Activated naive CD8-positive, alpha-beta T cell treated with anti-CD3 and anti-CD28 coated beads for 36 hours (primary cell): Measurements from ENCODE around the gene ASH1L. TPM values are rescaled to one million over a fixed set of nuclear protein-coding genes. Genes with fewer than 3 reads are reported as not detected.

Source experiments
- DNase-seq: peaks from one replicate; pipeline ENCODE4 v3.0.0; 2021
- H3K27ac Mint-ChIP-seq: one replicate; pipeline ENCODE4 v1.8.0; 2022; ENCODE audit warnings: mild to moderate bottlenecking, moderate library complexity, mixed read lengths
- H3K27me3 Mint-ChIP-seq: one replicate; pipeline ENCODE4 v1.8.0; 2022; ENCODE audit warnings: mild to moderate bottlenecking, mixed read lengths
- H3K36me3 Mint-ChIP-seq: one replicate; pipeline ENCODE4 v1.8.0; 2021; ENCODE audit warnings: mild to moderate bottlenecking, mixed read lengths
- H3K4me1 Mint-ChIP-seq: one replicate; pipeline ENCODE4 v1.8.0; 2021; ENCODE audit warnings: mixed read lengths
- H3K4me3 Mint-ChIP-seq: one replicate; pipeline ENCODE4 v1.8.0; 2022; ENCODE audit warnings: mild to moderate bottlenecking, moderate library complexity, mixed read lengths
- H3K9me3 Mint-ChIP-seq: one replicate; pipeline ENCODE4 v1.8.0; 2022; ENCODE audit warnings: mixed read lengths
- total RNA-seq, 2 experiments: library from RNA; stranded (reverse); gene quantifications; one replicate each; pipeline ENCODE4 v1.2.3, GENCODE V29; 2021

Gene ASH1L
- total RNA-seq, 2 experiments from 2014 or later = 17.6 to 18.9 TPM

DNA sequence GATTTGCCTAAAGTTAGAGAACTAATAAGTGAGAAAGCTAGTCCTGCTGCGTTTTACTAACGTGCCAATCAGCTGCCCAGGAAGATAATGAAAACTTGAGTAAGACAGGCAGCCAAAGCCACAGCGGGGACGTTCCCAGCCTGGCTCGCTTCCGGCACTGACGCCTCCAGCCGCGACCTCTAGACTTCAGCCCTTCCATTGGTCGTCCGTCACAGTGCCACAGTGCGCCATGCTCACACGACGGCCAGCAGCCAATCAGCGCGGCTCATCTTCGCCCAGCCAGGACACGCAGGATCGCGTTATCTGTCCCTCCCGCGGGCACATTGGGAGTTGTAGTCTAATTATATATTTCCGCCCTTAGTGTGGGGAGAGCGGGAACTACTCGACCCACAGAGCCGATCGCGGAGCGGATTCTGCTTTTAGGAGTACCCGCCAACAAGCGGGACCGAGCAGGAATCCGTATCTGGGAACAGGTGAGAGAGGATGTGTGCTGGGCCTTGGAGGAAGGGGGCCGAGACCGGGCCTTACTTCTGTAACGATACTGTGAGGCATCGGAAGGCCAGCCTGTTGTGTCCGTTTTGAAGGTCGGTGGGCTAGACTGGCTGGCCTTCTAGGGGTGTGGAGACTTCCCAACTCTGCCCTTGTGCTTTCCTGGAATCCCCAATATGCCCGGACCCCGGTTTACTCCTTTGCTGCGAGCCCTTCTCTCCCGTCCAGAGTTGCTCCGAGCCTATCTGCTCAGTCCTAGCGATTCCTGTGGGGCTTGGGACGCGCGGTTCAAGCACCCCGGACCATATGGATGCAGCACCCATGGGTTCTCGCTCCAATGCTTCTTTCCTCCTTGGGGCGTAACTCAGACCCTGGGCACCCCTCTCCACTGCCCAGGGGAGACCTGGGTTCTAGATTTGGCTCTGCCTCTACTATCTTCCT lies 253.8 kb downstream of the ASH1L start, which contains the start of gene FDPS:
Gene FDPS, plus strand, starts transcription at position 374 of the 930 bp plus-strand sequence. CDS start 924 bp downstream, outside the sequence.
- peak; percentile 98 for DNase-seq
- H3K36me3 Mint-ChIP-seq = peaks cover 43% of the 10 kb centered on the region
- peak within 1 kb of the TSS; percentile 99 for H3K27ac Mint-ChIP-seq
- peaks cover 28% of the 10 kb centered on the region for H3K4me1 Mint-ChIP-seq
- H3K9me3 Mint-ChIP-seq = no peaks in the 10 kb centered on the region
- H3K27me3 Mint-ChIP-seq = no peaks in the 10 kb centered on the region
- H3K4me3 Mint-ChIP-seq = peak within 1 kb of the TSS; percentile 95

DNA sequence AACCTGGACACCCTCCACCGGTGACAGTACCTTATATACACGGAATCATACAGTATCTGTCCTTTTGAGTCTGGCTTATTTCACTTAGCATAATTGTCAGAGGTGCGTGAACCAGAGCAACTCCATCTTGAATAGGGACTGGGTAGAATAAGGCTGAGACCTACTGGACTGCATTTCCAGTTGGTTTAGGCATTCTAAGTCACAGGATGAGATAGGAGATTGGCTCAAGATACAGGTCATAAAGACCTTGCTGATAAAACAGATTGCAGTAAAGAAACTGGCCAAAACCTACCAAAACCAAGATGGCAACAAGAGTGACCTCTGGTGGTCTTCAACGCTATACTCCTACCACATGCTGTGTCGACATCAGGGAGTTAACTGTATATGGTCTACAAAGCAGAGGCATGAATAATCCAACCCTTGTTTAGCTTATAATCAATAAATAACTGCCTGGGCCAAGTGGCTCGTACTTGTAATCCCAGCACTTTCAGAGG lies 255.3 kb downstream of the ASH1L start:
- Mint-ChIP-seq H3K36me3 (peaks cover 32% of the 10 kb centered on the region), H3K27ac (peak overlapping the region; percentile 99), H3K27me3 (peaks cover 4% of the 10 kb centered on the region), H3K9me3 (no peaks in the 10 kb centered on the region), H3K4me3 (peak overlapping the region; percentile 95), H3K4me1 (peaks cover 27% of the 10 kb centered on the region)
- no peak for DNase-seq

DNA sequence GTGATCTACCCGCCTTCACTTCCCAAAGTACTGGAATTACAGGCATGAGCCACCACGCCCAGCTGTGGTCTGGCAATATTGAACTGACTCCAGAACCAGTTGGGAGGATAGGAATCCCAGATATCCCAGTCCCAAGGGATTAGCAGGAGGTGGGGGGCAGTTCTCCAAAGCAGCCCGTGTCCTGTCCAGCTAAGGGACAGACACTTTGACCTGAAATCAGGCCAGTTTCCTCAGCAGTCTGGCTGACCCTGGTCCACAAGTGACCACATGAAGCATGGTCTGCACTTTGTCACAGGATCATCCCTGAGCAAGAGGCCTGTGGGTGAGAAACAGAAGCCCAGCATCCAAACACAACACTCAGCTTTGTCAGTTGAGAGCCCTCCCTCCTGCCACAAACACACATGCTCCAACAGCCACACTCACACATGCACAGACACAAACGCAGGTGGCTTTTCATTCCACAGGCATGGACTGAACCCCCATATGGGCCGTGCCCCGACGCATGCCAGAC lies 256.7 kb downstream of the ASH1L start:
- Mint-ChIP-seq H3K4me1 (peaks cover 18% of the 10 kb centered on the region), H3K4me3 (no peak overlapping the region), H3K36me3 (peaks cover 20% of the 10 kb centered on the region), H3K27me3 (peaks cover 4% of the 10 kb centered on the region), H3K27ac (no peak overlapping the region), H3K9me3 (no peaks in the 10 kb centered on the region)
- no peak for DNase-seq

DNA sequence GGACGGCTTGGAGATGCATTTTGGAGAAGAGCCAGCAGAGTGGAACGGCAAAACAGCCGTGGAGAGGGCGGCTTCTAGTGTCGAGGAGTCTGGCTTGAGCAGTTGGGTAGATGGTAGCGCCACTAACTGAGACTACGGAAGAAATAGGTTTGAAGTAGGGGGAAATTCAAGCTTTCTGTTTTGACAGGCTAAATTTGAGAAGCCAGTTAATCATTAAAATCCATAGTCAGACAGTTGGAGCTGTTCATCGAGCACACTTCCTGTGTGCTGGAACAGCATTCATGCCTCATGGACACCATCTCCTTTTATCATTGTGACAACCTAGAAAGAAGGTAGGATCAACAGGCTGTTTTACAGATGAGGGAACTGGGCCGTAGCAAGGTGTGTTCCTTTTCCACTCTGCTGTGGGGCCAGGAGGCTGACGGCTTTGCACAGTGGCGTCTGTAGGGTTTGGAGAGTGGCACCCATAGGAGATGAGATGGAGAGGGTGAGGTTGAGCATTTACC lies 258.0 kb downstream of the ASH1L start:
- Mint-ChIP-seq H3K27me3 (peaks cover 4% of the 10 kb centered on the region), H3K27ac (no peak overlapping the region)

DNA sequence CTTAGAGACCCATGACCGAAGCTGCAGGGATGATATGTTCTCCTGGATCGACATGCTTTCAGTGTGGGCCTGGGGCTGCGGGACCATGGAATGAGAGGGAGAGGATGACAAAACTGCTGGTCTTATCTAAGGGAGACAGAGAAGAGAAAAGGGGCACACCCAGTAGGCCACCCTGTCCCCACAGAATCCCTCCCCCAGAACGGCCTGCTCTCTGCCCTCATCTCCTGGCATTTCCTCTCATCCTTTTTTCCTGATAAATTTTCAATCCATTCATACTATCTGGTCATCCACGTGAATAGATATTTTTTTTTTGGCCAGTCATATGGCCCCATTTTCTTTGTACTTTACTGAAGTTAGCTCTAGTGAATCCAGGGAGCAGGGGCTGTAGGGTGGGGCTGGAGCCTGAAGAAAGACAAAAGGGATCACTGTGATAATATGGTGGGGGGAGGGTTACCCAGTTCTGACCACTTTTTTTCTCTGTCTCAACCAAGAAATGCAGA lies 261.2 kb downstream of the ASH1L start, which contains the start of gene PKLR:
Gene PKLR, minus strand, starts transcription at position 97 of the 500 bp plus-strand sequence. Its CDS starts 43 bp downstream, at position 54.
- H3K4me3 Mint-ChIP-seq = no peak within 1 kb of the TSS
- H3K27ac Mint-ChIP-seq = no peak within 1 kb of the TSS
- DNase-seq = no peak
- H3K4me1 Mint-ChIP-seq = no peaks in the 10 kb centered on the region
- H3K27me3 Mint-ChIP-seq = peaks cover 22% of the 10 kb centered on the region
- H3K9me3 Mint-ChIP-seq = no peaks in the 10 kb centered on the region
- H3K36me3 Mint-ChIP-seq = no peaks in the 10 kb centered on the region

More for the DNA sequence above, 258.0 kb downstream of the ASH1L start:
- no peak overlapping the region for H3K4me3 Mint-ChIP-seq
- no peak for DNase-seq
- peaks cover 6% of the 10 kb centered on the region for H3K36me3 Mint-ChIP-seq
- no peaks in the 10 kb centered on the region for H3K9me3 Mint-ChIP-seq
- peaks cover 8% of the 10 kb centered on the region for H3K4me1 Mint-ChIP-seq

DNA sequence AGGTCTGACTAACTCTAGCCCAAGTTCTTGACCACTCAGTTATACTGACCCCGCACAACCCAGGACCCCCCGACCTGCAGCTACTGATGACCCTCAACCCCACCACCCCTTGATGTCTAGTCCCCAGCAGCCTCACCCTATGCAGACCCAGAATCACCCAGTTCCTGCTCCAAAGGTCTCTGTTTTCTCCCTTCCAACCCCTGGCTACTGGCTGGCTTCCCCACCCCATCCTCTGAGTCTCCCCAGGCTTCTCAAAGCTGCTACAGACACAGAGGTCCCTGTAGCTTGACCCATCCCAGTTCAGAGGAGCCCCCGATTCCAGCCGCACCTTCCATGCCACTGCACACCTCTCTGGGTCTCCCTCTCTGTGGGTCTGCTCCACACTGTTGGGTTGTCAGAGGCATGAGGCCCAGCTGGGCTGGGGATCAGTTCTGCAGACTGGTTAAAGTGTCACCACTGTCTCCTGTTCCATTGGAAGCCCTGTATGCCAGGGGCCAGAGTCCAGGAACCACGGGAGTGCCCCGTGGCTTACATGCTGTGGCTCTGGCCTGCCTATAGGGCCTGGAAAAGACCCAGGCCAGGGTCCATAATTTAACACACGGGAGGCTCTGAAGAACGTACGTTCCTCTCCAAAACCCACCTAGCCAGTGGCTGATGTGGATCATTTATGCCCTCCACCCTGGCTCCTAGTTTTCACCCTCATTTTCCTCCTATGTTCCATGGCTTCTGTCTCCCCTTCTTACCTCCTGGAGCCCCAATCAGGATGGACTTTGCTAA lies 261.9 kb downstream of the ASH1L start:
- H3K4me3 Mint-ChIP-seq = no peak overlapping the region
- no peaks in the 10 kb centered on the region for H3K36me3 Mint-ChIP-seq
- H3K9me3 Mint-ChIP-seq = no peaks in the 10 kb centered on the region
- DNase-seq = no peak
- no peak overlapping the region for H3K27ac Mint-ChIP-seq
- peaks cover 29% of the 10 kb centered on the region for H3K27me3 Mint-ChIP-seq
- H3K4me1 Mint-ChIP-seq = no peaks in the 10 kb centered on the region

DNA sequence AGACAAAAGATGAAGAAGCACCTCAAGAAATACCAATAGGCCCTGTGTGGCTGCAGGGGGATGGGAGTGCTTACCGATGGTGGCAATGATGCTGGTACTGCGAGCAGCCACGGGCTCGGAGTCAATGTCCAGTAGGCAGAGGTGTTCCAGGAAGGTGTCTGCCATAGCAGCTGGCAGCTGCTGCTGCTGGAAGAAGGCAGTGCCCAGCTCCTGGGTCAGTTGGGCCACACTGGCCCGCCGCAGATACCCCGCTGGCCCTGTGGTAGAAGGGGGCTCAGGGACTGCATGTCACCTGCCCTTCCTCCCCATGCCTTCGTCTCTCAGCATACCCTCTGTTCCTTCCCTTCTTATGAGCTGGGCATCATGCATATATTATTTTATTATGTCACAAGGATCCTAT lies 262.6 kb downstream of the ASH1L start:
- Mint-ChIP-seq H3K27me3 (peaks cover 35% of the 10 kb centered on the region), H3K4me3 (no peak overlapping the region), H3K36me3 (no peaks in the 10 kb centered on the region)

DNA sequence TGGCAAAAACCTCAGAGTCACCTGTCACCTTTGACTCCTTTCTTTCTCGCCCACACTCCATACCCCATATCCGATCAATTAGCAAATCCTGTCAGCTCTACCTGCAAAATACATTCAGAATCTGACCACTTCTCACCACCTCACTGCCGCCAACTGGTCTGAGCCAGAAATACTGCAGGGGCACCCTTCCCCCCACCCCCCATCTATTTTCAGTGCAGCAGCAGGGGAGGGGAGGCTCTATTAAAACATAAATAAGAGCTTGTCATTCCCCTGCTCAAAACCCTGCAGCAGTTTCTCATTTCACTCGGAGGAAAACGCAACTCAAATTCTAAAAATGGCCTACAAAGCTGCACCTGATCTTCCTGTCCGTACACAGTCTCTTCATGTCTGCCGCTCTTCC lies 265.2 kb downstream of the ASH1L start:
- Mint-ChIP-seq H3K27ac (no peak overlapping the region), H3K4me1 (peaks cover 6% of the 10 kb centered on the region), H3K4me3 (no peak overlapping the region), H3K36me3 (no peaks in the 10 kb centered on the region), H3K27me3 (peaks cover 45% of the 10 kb centered on the region), H3K9me3 (no peaks in the 10 kb centered on the region)
- no peak for DNase-seq

More for the DNA sequence above, 262.6 kb downstream of the ASH1L start:
- no peaks in the 10 kb centered on the region for H3K9me3 Mint-ChIP-seq
- no peak for DNase-seq
- H3K4me1 Mint-ChIP-seq = peaks cover 2% of the 10 kb centered on the region
- no peak overlapping the region for H3K27ac Mint-ChIP-seq

DNA sequence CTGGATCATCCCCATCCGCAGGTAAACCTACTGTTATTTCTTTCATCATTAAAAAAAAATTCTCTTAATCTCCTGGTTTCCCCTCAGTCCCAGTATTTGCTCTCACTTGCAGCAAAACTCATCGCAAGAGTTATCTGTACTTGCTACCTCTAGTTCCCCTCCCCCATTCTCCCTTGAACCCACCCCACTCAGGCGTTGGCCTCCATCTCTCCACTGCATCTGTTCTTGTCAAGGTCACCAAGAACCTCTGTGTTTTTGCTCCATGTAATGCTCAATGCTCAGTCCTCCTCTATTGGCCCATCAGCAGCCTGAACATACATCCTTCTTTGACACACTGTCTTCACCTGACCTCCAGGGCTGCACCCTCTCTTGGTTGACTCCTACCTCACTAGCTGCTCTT lies 265.9 kb downstream of the ASH1L start:
- no peak overlapping the region for H3K27ac Mint-ChIP-seq
- no peak overlapping the region for H3K4me3 Mint-ChIP-seq
- H3K4me1 Mint-ChIP-seq = peaks cover 6% of the 10 kb centered on the region
- DNase-seq = no peak
- no peaks in the 10 kb centered on the region for H3K9me3 Mint-ChIP-seq
- H3K36me3 Mint-ChIP-seq = no peaks in the 10 kb centered on the region
- H3K27me3 Mint-ChIP-seq = peaks cover 48% of the 10 kb centered on the region

DNA sequence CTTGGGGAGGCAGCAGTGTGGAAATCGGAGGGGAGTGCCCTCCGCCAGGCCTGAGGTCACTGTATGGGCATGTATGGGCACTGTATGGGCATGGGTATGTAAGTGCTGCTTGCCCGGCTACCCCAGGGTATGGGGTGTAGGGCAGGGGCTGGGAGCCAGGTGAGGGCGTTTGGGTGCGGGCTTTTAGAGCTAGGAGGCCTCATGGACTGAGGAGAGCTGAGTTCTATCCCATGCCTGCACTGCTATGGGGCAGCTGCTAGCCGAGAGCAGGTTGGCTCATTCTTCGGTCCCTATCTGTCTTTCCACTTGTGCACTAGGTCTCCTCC lies 266.7 kb downstream of the ASH1L start:
- peaks cover 6% of the 10 kb centered on the region for H3K4me1 Mint-ChIP-seq
- H3K9me3 Mint-ChIP-seq = no peaks in the 10 kb centered on the region
- H3K36me3 Mint-ChIP-seq = no peaks in the 10 kb centered on the region
- no peak overlapping the region for H3K27ac Mint-ChIP-seq
- no peak overlapping the region for H3K4me3 Mint-ChIP-seq
- DNase-seq = no peak
- H3K27me3 Mint-ChIP-seq = peaks cover 52% of the 10 kb centered on the region

DNA sequence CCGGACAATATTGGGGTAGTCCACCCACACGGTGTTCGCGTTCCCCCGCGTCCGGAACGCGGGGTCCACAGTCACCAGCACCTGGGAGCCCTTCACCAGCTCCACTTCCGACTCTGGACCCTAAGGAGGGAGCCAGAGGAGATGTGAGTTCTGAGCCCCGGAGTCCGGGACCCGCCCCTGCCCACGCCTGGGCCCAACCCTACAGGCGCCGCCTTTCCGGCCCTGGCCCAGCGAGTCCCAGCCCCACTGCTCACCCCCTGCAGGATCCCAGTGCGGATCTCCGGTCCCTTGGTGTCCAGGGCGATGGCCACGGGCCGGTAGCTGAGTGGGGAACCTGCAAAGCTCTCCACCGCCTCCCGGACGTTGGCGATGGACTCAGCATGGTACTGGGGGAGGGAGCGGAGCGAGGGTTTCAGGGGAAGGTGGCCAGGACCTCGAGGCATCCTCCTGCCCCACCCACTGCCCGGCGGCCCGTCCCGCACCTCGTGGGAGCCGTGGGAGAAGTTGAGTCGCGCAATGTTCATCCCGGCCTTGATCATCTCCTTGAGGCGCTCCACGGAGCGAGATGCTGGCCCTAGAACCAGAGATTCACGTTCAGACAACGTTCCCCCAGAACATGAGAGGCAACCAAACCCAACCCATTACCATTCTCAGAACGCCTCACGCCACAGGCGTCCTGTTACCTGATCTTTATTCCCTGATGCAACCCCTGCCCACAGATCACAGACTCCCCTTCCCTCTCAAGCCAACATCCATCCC lies 267.2 kb downstream of the ASH1L start:
- H3K27me3 Mint-ChIP-seq = peaks cover 52% of the 10 kb centered on the region
- peaks cover 6% of the 10 kb centered on the region for H3K4me1 Mint-ChIP-seq
- DNase-seq = no peak
- no peak overlapping the region for H3K27ac Mint-ChIP-seq
- no peaks in the 10 kb centered on the region for H3K9me3 Mint-ChIP-seq
- no peaks in the 10 kb centered on the region for H3K36me3 Mint-ChIP-seq
- no peak overlapping the region for H3K4me3 Mint-ChIP-seq

DNA sequence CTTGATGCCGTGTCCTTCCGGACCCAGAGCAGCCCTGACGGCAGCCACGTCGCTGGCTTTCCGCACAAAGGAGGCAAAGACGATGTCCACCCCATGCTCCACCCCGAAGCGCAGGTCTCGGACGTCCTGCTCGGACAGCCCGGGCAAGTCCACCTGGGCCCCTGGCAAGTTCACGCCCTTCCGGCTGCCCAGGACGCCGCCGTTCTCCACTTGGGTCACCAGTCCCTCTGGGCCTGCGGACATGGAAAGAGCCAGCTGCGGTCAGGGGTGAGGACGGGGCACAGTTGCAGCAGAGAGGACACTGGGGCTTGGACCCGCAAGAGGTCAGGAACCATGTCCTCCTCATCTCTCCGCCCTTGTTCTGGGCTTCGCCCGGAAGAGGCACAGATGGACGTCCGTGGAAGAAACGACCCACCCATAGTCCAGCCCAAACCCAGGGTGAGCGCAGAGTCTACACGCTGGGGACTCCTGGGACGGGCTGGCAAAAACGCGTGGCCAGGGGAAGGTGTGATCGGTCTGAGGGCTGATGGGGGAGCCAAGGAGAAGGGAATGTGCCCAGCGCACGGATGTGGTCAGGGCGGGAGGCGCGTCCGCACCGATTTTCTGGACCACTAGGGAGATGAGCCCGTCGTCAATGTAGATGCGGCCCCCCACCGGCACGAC lies 268.0 kb downstream of the ASH1L start:
- H3K4me3 Mint-ChIP-seq = no peak overlapping the region
- no peak overlapping the region for H3K27ac Mint-ChIP-seq
- no peaks in the 10 kb centered on the region for H3K9me3 Mint-ChIP-seq
- peaks cover 6% of the 10 kb centered on the region for H3K4me1 Mint-ChIP-seq
- H3K27me3 Mint-ChIP-seq = peaks cover 52% of the 10 kb centered on the region
- DNase-seq = no peak
- H3K36me3 Mint-ChIP-seq = no peaks in the 10 kb centered on the region

DNA sequence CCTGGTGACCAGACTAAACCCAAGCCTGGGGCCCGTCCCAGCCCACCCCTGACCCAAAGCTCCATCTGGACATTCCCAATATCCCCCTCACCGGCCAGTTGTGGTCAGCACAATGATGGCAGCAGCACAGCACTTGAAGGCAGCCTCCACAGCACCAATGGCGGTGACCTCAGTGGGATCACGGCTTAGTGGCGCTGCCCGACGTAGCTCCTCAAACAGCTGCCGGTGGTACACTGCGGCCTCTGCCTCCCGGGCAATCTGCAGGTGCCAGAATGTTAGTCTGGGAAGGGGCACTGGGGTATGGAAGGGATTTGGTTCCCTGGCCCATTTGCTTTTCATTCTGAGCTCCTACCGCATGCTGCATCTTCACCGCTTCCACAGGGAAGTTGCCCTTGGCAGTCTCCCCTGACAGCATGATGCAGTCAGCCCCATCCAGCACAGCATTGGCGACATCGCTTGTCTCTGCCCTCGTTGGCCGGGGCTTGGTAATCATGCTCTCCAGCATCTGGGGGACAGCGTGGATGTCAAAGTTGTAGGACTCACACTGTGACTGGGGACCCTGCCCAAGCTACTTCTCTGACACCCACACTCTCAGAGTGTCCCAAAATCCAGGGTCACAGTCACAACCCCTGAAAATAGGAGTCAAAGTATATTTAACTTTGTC lies 269.4 kb downstream of the ASH1L start:
- H3K9me3 Mint-ChIP-seq = no peaks in the 10 kb centered on the region
- no peaks in the 10 kb centered on the region for H3K36me3 Mint-ChIP-seq
- peaks cover 6% of the 10 kb centered on the region for H3K4me1 Mint-ChIP-seq
- no peak overlapping the region for H3K27ac Mint-ChIP-seq
- no peak overlapping the region for H3K4me3 Mint-ChIP-seq
- DNase-seq = no peak
- H3K27me3 Mint-ChIP-seq = peaks cover 49% of the 10 kb centered on the region
